ENCODE data around the gene PLEKHM3. TPM values are rescaled to one million over a fixed set of nuclear protein-coding genes. Genes with fewer than 3 reads are reported as not detected.
A peak's percentile ranks its signal among the peaks of the same experiment; 100 is the strongest.

The PLEKHM3 gene
- total and polyA plus RNA-seq, 2 of the 13 experiments (the other 11 are each of a cell fraction or from before 2014, with no cell fraction given) = 4.5 to 4.7 TPM

DNA sequence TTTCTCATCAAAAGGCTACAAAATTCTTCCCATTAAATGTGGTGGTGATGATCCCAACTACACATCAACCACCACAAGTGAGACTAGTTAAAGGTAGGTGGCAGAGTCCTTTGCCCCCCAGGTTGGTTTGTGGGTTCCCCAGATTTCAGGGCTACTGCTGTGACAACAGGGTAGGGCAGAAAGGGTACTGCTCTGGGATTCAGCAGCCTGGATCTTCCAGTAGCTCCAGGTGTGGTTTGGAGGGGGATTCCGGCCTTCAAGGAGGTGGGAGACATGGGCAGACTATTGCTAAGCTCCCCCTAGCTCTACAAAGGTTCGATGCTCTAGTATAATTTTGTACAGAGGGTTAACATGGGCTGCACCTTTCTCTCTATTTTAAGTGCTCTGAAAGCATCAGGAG is 180.7 kb downstream of the PLEKHM3 start:
- peak overlapping the region; percentile 64 for H3K9ac ChIP-seq (ENCODE audit: insufficient read depth, low read depth, low read length)

DNA sequence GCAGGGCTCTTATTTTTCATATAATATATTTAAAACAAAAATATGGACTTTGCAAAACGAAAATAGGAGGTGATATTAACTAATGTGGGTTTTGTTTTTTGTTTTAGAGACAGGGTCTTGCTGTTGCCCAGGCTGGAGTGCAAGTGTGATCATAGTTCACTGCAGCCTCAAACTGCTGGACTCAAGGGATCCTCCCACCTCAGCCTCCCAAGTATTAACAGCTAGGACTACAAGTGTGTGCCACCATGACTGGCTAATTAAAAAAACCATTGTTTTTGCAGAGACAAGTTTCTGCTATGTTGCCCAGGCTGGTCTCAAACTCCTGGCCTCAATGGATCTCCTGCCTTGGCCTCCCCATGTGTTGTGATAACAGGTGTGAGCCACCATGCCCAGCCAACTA is 185.2 kb downstream of the PLEKHM3 start:
- ATAC-seq (no peak), DNase-seq (ENCODE audit: low spot score) (no peak), FAIRE-seq (no peak)
- in situ Hi-C loops (cut with HindIII; ENCODE audit: extremely low pct_ligation_motif_present, low pct_unique_long_range_greater_than_20kb) = no loop called here
- WGBS (ENCODE audit: low lambda C conversion rate) = 57% methylated on average over 1 of the region's 1 CpG
- Histone ChIP-seq H3K4me2 (ENCODE audit: low read depth, low read length) (no peak overlapping the region), H3K4me1 (ENCODE audit: insufficient read depth, low read length) (peaks cover 50% of the 10 kb centered on the region), H3K9me3 (ENCODE audit: low read length) (no peaks in the 10 kb centered on the region), H3K4me3 (replicated peaks in 1 of 3; ENCODE audit: insufficient read depth in 1 of 3, low read depth in 2 of 3, low read length in 3 of 3) (no peak overlapping the region), H3K27ac (ENCODE audit: extremely low read length, insufficient read depth, low read length) (no peak overlapping the region), H2AFZ (ENCODE audit: low read length) (no peak overlapping the region), H3K36me3 (replicated peaks in 1 of 2; ENCODE audit: control insufficient read depth in 1 of 2, insufficient read depth in 2 of 2, low read length in 2 of 2) (no peaks in the 10 kb centered on the region), H3K9ac (ENCODE audit: insufficient read depth, low read depth, low read length) (no peak overlapping the region), H3K27me3 (ENCODE audit: control insufficient read depth in 1 of 2, insufficient read depth in 2 of 2, low read length in 2 of 2) (no peaks in the 10 kb centered on the region), H4K20me1 (ENCODE audit: insufficient read depth, low read length) (no peaks in the 10 kb centered on the region), H3K79me2 (ENCODE audit: insufficient read depth, low read length) (no peaks in the 10 kb centered on the region)
- intact Hi-C loops (cut with micrococcal nuclease; ENCODE audit: unreplicated experiment) = loop anchor here (10.0 kb wide), 1 partner anchor 315 kb away; the partner anchor contains the start of gene CREB1
- ChIA-PET POLR2A (interaction anchor here (1.5 kb wide), 1 partner anchor 71 kb away, joined by 4 read pairs; the partner anchor contains the start of gene FZD5), CTCF (ENCODE audit: low intra/inter-chr PET ratio, low total read pairs) (no interaction called here)
- no TSS peak for BruUV-seq (replicated peaks)
- TF ChIP-seq, protein P1, sequence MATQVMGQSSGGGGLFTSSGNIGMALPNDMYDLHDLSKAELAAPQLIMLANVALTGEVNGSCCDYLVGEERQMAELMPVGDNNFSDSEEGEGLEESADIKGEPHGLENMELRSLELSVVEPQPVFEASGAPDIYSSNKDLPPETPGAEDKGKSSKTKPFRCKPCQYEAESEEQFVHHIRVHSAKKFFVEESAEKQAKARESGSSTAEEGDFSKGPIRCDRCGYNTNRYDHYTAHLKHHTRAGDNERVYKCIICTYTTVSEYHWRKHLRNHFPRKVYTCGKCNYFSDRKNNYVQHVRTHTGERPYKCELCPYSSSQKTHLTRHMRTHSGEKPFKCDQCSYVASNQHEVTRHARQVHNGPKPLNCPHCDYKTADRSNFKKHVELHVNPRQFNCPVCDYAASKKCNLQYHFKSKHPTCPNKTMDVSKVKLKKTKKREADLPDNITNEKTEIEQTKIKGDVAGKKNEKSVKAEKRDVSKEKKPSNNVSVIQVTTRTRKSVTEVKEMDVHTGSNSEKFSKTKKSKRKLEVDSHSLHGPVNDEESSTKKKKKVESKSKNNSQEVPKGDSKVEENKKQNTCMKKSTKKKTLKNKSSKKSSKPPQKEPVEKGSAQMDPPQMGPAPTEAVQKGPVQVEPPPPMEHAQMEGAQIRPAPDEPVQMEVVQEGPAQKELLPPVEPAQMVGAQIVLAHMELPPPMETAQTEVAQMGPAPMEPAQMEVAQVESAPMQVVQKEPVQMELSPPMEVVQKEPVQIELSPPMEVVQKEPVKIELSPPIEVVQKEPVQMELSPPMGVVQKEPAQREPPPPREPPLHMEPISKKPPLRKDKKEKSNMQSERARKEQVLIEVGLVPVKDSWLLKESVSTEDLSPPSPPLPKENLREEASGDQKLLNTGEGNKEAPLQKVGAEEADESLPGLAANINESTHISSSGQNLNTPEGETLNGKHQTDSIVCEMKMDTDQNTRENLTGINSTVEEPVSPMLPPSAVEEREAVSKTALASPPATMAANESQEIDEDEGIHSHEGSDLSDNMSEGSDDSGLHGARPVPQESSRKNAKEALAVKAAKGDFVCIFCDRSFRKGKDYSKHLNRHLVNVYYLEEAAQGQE (IDR thresholded peaks at IDR 0.05; ENCODE audit: borderline replicate concordance in 1 of 2, low read depth in 1 of 2, low read length in 2 of 2) = no peak
- TF ChIP-seq KMT2A (CRISPR knock-in tag; IDR thresholded peaks at IDR 0.05) = no peak
- no peak for TF ChIP-seq ZNF251 (CRISPR knock-in tag; IDR thresholded peaks at IDR 0.05)
- TF ChIP-seq, protein P2, sequence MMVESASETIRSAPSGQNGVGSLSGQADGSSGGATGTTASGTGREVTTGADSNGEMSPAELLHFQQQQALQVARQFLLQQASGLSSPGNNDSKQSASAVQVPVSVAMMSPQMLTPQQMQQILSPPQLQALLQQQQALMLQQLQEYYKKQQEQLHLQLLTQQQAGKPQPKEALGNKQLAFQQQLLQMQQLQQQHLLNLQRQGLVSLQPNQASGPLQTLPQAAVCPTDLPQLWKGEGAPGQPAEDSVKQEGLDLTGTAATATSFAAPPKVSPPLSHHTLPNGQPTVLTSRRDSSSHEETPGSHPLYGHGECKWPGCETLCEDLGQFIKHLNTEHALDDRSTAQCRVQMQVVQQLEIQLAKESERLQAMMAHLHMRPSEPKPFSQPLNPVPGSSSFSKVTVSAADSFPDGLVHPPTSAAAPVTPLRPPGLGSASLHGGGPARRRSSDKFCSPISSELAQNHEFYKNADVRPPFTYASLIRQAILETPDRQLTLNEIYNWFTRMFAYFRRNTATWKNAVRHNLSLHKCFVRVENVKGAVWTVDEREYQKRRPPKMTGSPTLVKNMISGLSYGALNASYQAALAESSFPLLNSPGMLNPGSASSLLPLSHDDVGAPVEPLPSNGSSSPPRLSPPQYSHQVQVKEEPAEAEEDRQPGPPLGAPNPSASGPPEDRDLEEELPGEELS (CRISPR knock-in tag; IDR thresholded peaks at IDR 0.05) = no peak
- no peak for TF ChIP-seq ZNF225 (CRISPR knock-in tag; IDR thresholded peaks at IDR 0.05)

More for the DNA sequence above, 180.7 kb downstream of the PLEKHM3 start:
- ATAC-seq (no peak), FAIRE-seq (no peak), DNase-seq (ENCODE audit: low spot score) (no peak)
- POLR2A ChIA-PET = interaction anchor here (0.6 to 8.0 kb wide), 21 partner anchors 12 to 196 kb away, joined by 3 to 303 read pairs (median 26); partner anchors contain the start of gene FZD5
- Histone ChIP-seq H3K79me2 (ENCODE audit: insufficient read depth, low read length) (no peaks in the 10 kb centered on the region), H3K27ac (ENCODE audit: extremely low read length, insufficient read depth, low read length) (peak overlapping the region; percentile 97), H3K27me3 (ENCODE audit: control insufficient read depth in 1 of 2, insufficient read depth in 2 of 2, low read length in 2 of 2) (no peaks in the 10 kb centered on the region), H3K4me2 (ENCODE audit: low read depth, low read length) (peak overlapping the region; percentile 74), H3K4me1 (ENCODE audit: insufficient read depth, low read length) (peaks cover 76% of the 10 kb centered on the region), H2AFZ (ENCODE audit: low read length) (no peak overlapping the region), H3K36me3 (replicated peaks in 1 of 2; ENCODE audit: control insufficient read depth in 1 of 2, insufficient read depth in 2 of 2, low read length in 2 of 2) (no peaks in the 10 kb centered on the region), H3K9me3 (ENCODE audit: low read length) (no peaks in the 10 kb centered on the region), H4K20me1 (ENCODE audit: insufficient read depth, low read length) (no peaks in the 10 kb centered on the region), H3K4me3 (replicated peaks in 1 of 3; ENCODE audit: insufficient read depth in 1 of 3, low read depth in 2 of 3, low read length in 3 of 3) (peak overlapping the region in 1 of 3 experiments; percentile 4; a peak in 1 of 6 replicates)
- BruUV-seq (replicated peaks) = no TSS peak
- CTCF ChIA-PET (ENCODE audit: low intra/inter-chr PET ratio, low total read pairs) = no interaction called here
- intact Hi-C loops (cut with micrococcal nuclease; ENCODE audit: unreplicated experiment) (loop anchor here (1.0 to 10.0 kb wide), 4 partner anchors 8 to 320 kb away; partner anchors contain the start of gene CREB1), in situ Hi-C loops (cut with HindIII; ENCODE audit: extremely low pct_ligation_motif_present, low pct_unique_long_range_greater_than_20kb) (no loop called here)
- WGBS (ENCODE audit: low lambda C conversion rate) = 52% methylated on average over 2 of the region's 2 CpGs
- no peak for TF ChIP-seq ZNF350 (CRISPR knock-in tag; IDR thresholded peaks at IDR 0.05; ENCODE audit: borderline replicate concordance, low read depth)
- peak; percentile 53; the same call in 1 of the 2 replicates for TF ChIP-seq ZNF501 (CRISPR knock-in tag; IDR thresholded peaks at IDR 0.05)
- peak; percentile 60; the same call in 1 of the 2 replicates for TF ChIP-seq AHR (CRISPR knock-in tag; IDR thresholded peaks at IDR 0.05)
- TF ChIP-seq POGZ (CRISPR knock-in tag; IDR thresholded peaks at IDR 0.05) = no peak
- 0 out of 2 replicates have a peak, but pooled peaks have one; percentile 11 for TF ChIP-seq ZSCAN20 (CRISPR knock-in tag; IDR thresholded peaks at IDR 0.05; ENCODE audit: borderline replicate concordance)
- TF ChIP-seq, protein P3, sequence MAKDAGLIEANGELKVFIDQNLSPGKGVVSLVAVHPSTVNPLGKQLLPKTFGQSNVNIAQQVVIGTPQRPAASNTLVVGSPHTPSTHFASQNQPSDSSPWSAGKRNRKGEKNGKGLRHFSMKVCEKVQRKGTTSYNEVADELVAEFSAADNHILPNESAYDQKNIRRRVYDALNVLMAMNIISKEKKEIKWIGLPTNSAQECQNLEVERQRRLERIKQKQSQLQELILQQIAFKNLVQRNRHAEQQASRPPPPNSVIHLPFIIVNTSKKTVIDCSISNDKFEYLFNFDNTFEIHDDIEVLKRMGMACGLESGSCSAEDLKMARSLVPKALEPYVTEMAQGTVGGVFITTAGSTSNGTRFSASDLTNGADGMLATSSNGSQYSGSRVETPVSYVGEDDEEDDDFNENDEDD (CRISPR knock-in tag; IDR thresholded peaks at IDR 0.05; ENCODE audit: borderline replicate concordance) = 0 out of 2 replicates have a peak, but pooled peaks have one; percentile 2

All from HepG2 (cell line).